RWPE2 (cell line): ENCODE results near the gene LRRK1.

ENCODE experiments used
- ATAC-seq: fragments of 200-7000 bp; cut with Tn5 transposase; 3 replicates; pipeline ENCODE4 v1.9.1; 2021; ENCODE audit warnings: low read depth
- DNase-seq: peaks from one replicate; pipeline ENCODE4 v3.0.0-alpha.2; 2020; ENCODE audit warnings: low spot score
- H3K27ac ChIP-seq: fragments of 450-650 bp; 2 replicates; pipeline ENCODE4 v1.5.1; 2017; ENCODE audit warnings: mild to moderate bottlenecking; ENCODE audit not compliant: poor library complexity, severe bottlenecking
- H3K27me3 ChIP-seq: fragments of 250-450 bp; sonication (Bioruptor Pico); 2 replicates; pipeline ENCODE4 v1.5.1; 2021; ENCODE audit warnings: mild to moderate bottlenecking, moderate library complexity; ENCODE audit not compliant: insufficient read depth, poor library complexity, severe bottlenecking
- H3K36me3 ChIP-seq: fragments of 250-450 bp; sonication (Bioruptor Pico); 2 replicates; pipeline ENCODE4 v1.5.1; 2020; ENCODE audit warnings: low read depth, mild to moderate bottlenecking, moderate library complexity
- H3K4me1 ChIP-seq: fragments of 250-450 bp; sonication (Bioruptor Pico); 2 replicates; pipeline ENCODE4 v1.5.1; 2021; ENCODE audit warnings: mild to moderate bottlenecking, moderate library complexity; ENCODE audit not compliant: insufficient read depth, poor library complexity, severe bottlenecking
- H3K4me3 ChIP-seq: fragments of 250-450 bp; sonication (Bioruptor Pico); 2 replicates; pipeline ENCODE4 v1.5.1; 2021; ENCODE audit warnings: mild to moderate bottlenecking, moderate library complexity; ENCODE audit not compliant: severe bottlenecking
- H3K9me3 ChIP-seq: fragments of 250-450 bp; sonication (Bioruptor Pico); 2 replicates; pipeline ENCODE4 v1.5.1; 2021; ENCODE audit warnings: mild to moderate bottlenecking, moderate library complexity; ENCODE audit not compliant: severe bottlenecking
- CTCF ChIP-seq: fragments of 450-650 bp; IDR thresholded peaks from one replicate; pipeline ENCODE4 v1.5.1; 2017; ENCODE audit warnings: mild to moderate bottlenecking, moderate library complexity; ENCODE audit not compliant: poor library complexity, severe bottlenecking

LRRK1 gene

GRCh38 chr15:101100118-101100517 lies 181.0 kb downstream of the LRRK1 start:
- no peak for TF ChIP-seq CTCF
- no peaks in the 10 kb centered on the region for H3K4me1 ChIP-seq
- H3K27ac ChIP-seq, result no peak overlapping the region
- no peak overlapping the region for H3K4me3 ChIP-seq
- no peaks in the 10 kb centered on the region for H3K36me3 ChIP-seq
- H3K9me3 ChIP-seq, result no peaks in the 10 kb centered on the region
- ATAC-seq (no peak), DNase-seq (peak; percentile 68)
- no peaks in the 10 kb centered on the region for H3K27me3 ChIP-seq

GRCh38 chr15:101100593-101101442 lies 181.7 kb downstream of the LRRK1 start:
- Histone ChIP-seq H3K27ac (no peak overlapping the region), H3K4me3 (no peak overlapping the region), H3K36me3 (no peaks in the 10 kb centered on the region), H3K4me1 (no peaks in the 10 kb centered on the region), H3K27me3 (no peaks in the 10 kb centered on the region), H3K9me3 (no peaks in the 10 kb centered on the region)
- DNase-seq, result peak; percentile 59
- peak; percentile 42; the same call in 2 of the 3 replicates for ATAC-seq
- peak; percentile 33 for TF ChIP-seq CTCF

GRCh38 chr15:101101676-101102075 lies 182.5 kb downstream of the LRRK1 start:
- no peaks in the 10 kb centered on the region for H3K4me1 ChIP-seq
- ATAC-seq (no peak), DNase-seq (no peak)
- no peaks in the 10 kb centered on the region for H3K36me3 ChIP-seq
- H3K27me3 ChIP-seq, result no peaks in the 10 kb centered on the region
- H3K9me3 ChIP-seq, result no peaks in the 10 kb centered on the region
- no peak overlapping the region for H3K27ac ChIP-seq
- no peak overlapping the region for H3K4me3 ChIP-seq
- TF ChIP-seq CTCF, result no peak

GRCh38 chr15:101102746-101103145 lies 183.6 kb downstream of the LRRK1 start:
- no peak for ATAC-seq
- H3K4me3 ChIP-seq, result no peak overlapping the region
- DNase-seq, result no peak

More at GRCh38 chr15:101102746-101103145, 183.6 kb downstream of the LRRK1 start:
- H3K9me3 ChIP-seq, result no peaks in the 10 kb centered on the region
- no peaks in the 10 kb centered on the region for H3K36me3 ChIP-seq
- H3K27me3 ChIP-seq, result no peaks in the 10 kb centered on the region
- H3K4me1 ChIP-seq, result no peaks in the 10 kb centered on the region
- H3K27ac ChIP-seq, result no peak overlapping the region
- TF ChIP-seq CTCF, result no peak
